Endothelial cell of coronary artery (primary cell): ENCODE results near the gene CRHBP. TPM values are rescaled to one million over a fixed set of nuclear protein-coding genes. Genes with fewer than 3 reads are reported as not detected.

Experiments used
- total RNA-seq: library from RNA; depleted of rRNA; stranded (reverse); fragments of >200 nt; gene quantifications from 2 replicates; pipeline ENCODE4 v1.2.3, GENCODE V29; 2014

The CRHBP gene
- under 0.01 and 3.1 TPM in 2 replicates for total RNA-seq

GRCh38 chr5:76952795-76953536 lies at the start of gene CRHBP:
Gene CRHBP (plus strand): TSS chr5:76953045. CDS start chr5:76953135, 90 bp downstream.

Other genes with a start within 250 kb of the CRHBP start
- gene F2R, start 236.9 kb upstream of the CRHBP start, total RNA-seq, result 113 and 122 TPM in 2 replicates
- 19.3 and 64.2 TPM in 2 replicates for gene F2RL1, start 134.0 kb upstream of the CRHBP start, total RNA-seq
- not detected in 2 replicates for gene S100Z, start 103.0 kb upstream of the CRHBP start, total RNA-seq
- 19.3 and 26.9 TPM in 2 replicates for gene AGGF1, start 77.4 kb downstream of the CRHBP start, total RNA-seq
- 0.90 and 1.3 TPM in 2 replicates for gene ZBED3, start 134.2 kb downstream of the CRHBP start, total RNA-seq